Pons (tissue), 1 donor: ENCODE measurements around the gene RAB1B.

Experiments
- DNase-seq: peaks from one replicate; pipeline ENCODE4 v3.0.0-alpha.2; 2016; ENCODE audit warnings: low spot score

RAB1B gene

DNA sequence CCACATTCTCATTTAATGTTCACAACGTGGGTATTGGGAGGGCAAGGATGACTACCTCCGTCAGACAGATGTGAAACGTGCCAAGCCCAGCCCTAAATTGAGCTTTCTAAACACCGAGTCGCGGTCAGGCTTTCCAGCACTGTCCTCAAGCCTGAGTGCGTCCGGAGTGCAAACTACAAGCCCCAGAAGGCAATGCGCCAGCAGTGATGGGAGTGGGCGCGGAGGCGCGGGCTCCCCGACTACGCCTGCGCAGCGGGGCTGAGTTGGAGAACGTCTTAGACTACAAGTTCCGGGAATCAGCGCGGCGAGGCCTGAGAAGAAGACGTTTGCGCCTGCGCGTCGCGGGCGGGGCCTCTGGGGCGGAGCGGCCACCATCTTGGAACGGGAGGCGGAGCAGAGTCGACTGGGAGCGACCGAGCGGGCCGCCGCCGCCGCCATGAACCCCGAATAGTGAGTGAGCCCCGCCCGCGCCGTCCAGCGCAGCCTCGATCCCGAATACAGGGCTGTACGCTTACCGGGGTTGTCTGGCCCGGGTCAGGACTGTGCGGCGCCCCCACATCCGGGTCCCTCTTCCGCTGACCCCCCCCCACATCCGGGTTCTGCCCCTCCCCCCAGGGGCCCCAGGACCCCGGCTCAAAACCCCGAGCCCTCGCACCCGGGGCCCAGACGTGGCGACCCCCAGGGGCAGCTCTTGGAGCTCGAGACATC is at the start of gene RAB1B:
Gene RAB1B (plus strand): TSS at position 396 of the 708 bp plus-strand sequence. CDS start 41 bp downstream, at position 437.
- DNase-seq, result peak; percentile 99

- no peak for DNase-seq
Observed at GRCh38 chr11:66218846-66219620, 49.4 kb upstream of the RAB1B start.

DNA sequence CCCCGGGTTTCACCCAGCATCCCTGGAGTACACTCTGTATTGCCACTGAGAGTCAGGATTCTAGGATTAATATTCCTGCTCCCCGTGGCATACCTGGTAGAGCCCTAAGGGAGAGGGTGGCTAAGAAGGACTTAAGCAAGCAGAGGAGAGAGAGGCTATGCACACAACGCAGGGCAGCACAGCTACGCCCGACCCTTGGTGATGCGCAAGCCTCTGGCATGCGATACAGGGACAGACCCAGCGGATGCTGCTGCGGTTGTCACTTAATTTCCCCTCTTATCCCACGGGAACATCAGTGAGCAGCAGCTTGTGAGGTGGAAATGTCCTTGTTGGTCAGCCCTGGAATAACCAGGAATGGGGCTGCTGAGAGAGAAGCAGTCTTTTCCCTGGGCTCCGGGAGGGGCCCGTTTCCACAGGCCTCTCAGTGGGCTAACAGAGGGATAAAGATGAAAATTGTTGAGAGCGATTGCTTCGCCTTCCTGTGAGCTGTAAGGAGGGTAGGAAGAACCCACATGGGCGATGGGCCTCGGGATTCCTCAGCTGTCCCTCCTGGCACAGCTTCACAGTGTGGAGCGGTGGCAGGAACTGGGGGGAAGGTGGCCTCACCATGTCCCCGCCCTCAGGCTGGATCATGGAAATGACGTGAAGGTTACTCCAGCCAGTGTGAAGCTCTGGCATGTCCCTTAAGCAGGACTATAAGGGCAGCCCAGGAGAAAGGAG is 48.4 kb upstream of the RAB1B start:
- no peak for DNase-seq

GRCh38 chr11:66220566-66220935 is 47.9 kb upstream of the RAB1B start:
- no peak for DNase-seq

- DNase-seq, result no peak
Observed at GRCh38 chr11:66221012-66221411, 47.4 kb upstream of the RAB1B start.

GRCh38 chr11:66221726-66222236 is 46.7 kb upstream of the RAB1B start:
- no peak for DNase-seq

GRCh38 chr11:66222358-66223149 is 45.9 kb upstream of the RAB1B start:
- DNase-seq, result peak; percentile 93

GRCh38 chr11:66224226-66224855 is 44.1 kb upstream of the RAB1B start:
- no peak for DNase-seq

DNA sequence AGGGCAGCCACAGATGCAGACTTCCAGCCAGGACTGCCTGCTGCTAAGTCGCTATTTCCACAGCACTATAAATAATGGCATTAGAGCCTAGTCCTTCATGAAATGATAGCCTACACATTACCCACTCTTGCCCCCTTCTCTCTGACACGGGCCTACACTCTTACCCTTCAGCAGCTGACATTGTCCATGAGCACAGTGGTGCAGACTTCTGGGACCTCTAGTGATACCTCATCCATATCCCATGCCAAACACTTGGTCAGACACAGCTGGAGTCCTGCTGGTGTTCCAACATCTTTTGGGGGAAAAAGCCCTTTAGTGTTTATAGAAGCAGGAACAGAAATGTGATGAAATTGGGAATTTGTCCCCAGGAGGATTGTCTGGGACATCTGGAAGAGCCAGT is 43.4 kb upstream of the RAB1B start:
- DNase-seq, result no peak

- DNase-seq, result no peak
Observed at GRCh38 chr11:66226101-66226500, 42.3 kb upstream of the RAB1B start.

GRCh38 chr11:66227700-66228099 is 40.7 kb upstream of the RAB1B start:
- no peak for DNase-seq

DNA sequence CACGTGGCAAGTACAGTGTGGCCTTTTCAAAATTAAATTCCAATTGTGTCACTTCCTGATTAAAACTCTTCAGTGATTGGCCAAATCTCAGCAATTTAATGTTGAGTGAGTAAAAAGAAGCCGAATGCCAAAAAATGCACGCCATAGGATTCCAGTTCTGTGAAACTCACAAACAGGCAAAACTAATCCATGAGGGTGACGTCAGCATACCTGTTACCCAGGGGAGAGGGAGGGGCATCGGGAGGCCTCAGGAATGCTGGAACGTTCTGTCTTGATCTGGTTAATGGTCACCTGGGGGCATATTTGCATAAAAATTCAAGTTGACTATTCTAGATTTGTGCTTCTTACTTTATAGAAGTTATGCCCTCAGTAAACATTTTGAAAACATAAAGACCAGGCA is 39.9 kb upstream of the RAB1B start:
- DNase-seq, result no peak

- no peak for DNase-seq
Observed at GRCh38 chr11:66230156-66230555, 38.3 kb upstream of the RAB1B start.

DNA sequence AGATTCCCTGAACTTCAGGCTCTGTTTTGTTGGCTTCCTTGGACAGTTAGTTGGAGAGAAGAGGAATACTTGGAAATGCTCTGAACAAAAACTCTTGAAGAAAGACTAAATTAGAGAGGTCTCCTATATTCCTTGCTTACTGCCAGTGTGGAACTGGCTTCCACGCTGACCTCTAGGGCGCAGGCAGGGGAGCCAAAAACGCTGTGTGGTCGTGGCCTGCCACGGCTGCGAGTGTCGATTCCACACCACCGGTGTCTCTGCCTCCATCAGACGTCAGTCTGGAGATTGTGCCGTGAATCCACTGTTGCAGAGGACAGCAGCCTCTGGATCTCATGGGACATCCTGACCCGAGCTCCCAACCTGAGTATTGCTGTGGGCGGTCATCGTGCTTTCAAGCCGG is 37.5 kb upstream of the RAB1B start:
- no peak for DNase-seq

- DNase-seq, result no peak
Observed at GRCh38 chr11:66231561-66231960, 36.9 kb upstream of the RAB1B start.

DNA sequence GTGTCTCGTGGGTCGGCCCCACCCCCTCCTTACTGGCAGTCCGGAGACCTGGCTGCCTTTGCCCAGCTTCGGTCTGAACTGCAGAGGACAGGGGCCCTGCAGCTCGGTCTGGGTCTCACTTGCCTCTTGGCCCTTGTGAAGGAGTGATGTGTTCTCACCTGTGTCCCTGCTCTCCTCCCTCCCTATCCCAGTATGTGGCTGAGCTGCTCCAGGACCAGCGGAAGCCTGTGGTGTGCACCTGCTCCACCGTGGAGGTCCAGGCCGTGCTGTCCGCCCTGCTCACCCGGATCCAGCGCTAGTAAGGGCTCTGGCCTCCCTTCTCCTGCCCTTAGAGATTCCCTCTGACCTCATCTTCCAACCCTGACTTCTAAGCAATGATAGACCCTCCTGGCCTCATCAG is 35.7 kb upstream of the RAB1B start:
- DNase-seq, result no peak

DNA sequence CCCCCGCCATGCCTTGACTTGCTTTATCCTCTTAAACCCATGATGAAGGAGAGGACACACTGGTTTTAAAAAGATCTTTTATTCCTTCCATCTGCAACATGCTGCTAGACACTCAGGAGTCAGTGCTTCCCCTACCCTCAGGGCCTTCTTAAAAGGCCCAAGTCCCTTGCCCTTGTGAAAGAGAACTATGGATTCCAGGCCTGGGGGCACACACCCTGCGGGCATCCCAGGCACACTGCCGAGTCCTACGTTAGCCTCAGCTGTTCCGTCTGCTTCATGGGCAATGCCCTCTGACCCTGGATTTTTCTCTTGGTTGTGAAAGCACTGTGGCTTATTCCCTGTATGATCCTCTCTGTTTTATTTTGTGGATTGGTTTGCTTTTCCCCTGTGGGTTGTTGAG is 35.1 kb upstream of the RAB1B start:
- DNase-seq, result no peak

DNA sequence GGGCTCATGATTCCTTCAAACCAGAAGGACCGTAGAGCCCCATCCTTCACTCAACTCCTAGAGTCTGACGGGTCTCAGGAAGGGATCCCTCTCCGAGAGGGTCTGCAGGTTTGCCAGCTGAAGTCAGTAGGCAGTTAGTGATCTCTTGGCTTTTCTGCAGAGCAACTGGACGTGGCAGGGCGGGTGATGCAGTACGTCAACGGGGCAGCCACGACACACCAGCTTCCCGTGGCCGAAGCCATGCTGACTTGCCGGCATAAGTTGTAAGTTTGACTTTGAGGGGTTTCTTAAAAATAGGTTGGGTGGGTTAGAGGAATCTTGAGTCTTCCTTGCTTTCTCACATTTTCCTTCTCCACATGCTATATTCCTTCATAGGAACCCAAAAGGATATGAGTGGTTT is 33.3 kb upstream of the RAB1B start:
- DNase-seq, result no peak

DNA sequence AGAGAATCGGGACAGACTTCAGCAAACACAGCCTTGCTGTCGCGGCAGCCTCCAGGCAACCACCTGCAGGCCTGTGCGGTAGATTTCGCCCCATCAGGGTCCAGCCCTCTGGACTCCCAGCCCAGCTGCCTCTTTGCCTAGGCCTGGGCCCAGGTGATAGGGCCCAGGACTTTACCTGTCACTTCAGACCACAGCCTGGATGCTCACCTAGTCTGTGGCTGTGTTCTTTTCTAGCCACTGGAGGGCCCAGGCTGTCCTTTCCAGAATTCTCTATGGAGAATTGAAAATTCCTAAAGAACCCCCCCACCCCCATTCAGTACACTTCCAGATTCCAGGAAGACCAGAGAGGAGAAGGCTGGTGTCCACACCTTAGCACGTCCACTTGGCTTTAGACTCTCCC is 30.6 kb upstream of the RAB1B start:
- DNase-seq, result no peak

DNA sequence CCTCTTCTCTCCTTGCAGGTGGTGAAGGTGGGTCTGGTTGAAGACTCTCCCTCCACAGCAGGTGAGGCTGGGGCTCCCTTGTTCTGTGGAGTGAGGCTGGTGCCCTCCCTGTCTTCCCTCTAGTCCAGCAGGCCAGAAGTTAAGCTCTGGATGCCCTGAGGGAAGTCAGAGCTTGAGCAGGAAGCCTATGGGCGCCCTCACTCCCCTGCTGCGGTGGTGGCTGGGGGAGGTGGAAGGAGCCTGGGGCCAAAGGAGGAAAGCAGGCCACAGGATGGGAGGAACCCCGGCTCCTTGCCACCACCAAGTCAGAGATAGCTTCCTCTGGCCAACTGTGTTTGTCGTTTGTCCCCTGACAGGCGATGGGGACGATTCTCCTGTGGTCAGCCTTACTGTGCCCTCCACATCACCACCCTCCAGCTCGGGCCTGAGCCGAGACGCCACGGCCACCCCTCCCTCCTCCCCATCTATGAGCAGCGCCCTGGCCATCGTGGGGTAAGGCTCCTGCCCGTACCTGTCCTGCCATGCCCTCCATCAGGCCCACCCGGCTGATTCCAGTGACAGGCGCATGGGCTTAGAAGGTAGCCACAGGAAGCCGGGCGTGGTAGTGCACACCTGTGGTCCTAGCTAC is 29.5 kb upstream of the RAB1B start:
- DNase-seq, result no peak

DNA sequence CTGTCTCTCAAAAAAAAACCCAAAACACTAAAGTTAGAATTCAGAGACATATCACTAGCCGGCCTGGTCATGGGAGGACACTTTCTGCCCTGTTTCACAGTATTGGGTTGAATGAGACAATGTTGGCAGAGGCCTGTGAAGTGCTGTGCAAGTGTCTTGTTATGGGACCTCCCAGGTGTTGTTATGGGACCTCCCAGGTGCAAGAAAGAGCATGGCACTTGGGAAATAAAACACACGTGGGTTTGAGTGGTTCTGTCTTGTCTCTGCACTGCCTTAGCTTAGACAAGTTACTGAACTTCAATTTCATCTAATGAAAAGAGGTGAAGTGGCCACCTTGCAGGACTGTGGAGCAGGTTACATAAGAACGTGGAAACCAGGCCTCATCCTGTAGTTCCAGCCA is 28.9 kb upstream of the RAB1B start:
- DNase-seq, result no peak
